ENCODE measurements around the gene CKS1B.
A peak's percentile ranks its signal among the peaks of the same experiment; 100 is the strongest.

Gene CKS1B

DNA sequence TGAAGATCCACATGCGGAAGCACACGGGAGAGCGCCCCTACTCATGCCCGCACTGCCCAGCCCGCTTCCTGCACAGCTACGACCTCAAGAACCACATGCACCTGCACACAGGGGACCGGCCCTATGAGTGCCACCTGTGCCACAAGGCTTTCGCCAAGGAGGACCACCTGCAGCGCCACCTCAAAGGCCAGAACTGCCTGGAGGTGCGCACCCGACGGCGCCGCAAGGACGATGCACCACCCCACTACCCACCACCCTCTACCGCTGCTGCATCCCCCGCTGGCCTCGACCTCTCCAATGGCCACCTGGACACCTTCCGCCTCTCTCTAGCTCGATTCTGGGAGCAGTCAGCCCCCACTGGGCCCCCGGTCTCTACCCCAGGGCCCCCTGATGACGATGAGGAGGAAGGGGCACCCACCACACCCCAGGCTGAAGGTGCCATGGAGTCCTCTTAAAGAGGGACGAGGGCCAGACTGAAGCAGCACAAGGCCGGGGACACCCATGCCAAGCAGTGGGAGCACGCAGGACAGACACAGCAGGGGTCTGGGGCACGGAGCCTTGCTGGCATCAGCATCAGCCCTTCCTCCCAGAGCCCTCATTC is 41.9 kb downstream of the CKS1B start:
- no peak for DNase-seq

DNA sequence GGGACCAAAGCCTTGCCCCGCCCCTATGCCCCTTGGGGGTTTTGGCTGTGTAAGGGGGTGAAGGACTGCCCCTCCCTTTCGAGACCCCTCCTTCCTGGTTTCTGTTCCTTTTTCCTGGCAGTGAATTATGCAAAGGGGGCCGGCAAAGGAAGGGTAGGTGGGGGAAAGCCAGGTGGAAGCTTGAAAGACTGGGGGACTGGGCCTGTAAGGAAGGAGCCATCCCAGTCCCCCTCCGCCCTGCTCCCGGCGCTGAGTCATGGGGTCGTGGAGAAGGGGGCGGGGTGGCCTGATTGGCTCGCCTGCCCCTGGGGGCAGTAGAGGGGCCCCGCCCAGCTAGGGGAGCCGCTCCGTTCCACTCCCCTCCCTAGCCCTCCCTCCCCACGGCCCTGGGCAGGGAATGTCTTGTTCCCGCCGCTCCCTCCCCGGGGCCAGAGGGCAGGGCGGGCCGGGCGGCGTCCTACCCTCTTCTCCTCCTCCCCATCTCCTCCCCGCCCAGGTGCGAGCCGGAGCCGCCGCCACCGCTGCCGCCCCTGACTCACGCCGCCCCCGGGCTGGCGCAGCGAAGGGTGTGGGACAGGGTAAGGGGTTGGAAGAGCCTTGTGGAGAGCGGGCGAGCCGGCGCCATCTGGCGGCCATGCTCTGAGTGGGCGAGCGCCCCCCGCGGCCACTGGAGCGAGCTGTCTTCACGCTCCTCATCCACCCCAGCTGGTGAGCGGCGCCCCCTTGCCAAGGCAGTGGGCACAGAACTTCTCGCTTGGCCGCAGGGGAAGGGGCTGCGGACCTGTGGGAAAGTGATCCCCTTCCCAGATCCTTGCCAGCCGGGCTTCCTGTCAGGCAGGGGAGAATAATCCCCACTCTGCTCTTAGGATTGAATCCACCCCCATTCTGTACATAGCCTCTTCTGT is 42.8 kb downstream of the CKS1B start:
- DNase-seq, result peak; percentile 59 to 73

DNA sequence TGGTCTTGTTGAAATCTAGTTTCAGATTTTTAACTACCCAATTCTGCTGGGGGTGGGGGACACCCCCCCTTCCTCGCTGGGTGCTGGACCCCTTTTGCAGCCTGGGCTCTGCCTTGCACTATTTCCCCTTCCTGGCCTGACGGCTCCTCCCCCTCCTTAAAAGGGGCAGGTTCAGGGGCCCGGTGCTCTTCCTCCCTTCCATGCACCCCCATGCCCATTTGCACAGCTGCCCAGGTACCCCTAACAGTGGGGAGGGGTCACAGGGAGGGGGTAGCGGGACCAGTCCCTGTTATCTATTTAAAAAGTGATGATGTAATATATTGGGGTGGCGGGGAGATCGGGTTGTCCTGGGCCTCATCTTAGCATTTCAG is 43.5 kb downstream of the CKS1B start:
- DNase-seq, result no peak

DNA sequence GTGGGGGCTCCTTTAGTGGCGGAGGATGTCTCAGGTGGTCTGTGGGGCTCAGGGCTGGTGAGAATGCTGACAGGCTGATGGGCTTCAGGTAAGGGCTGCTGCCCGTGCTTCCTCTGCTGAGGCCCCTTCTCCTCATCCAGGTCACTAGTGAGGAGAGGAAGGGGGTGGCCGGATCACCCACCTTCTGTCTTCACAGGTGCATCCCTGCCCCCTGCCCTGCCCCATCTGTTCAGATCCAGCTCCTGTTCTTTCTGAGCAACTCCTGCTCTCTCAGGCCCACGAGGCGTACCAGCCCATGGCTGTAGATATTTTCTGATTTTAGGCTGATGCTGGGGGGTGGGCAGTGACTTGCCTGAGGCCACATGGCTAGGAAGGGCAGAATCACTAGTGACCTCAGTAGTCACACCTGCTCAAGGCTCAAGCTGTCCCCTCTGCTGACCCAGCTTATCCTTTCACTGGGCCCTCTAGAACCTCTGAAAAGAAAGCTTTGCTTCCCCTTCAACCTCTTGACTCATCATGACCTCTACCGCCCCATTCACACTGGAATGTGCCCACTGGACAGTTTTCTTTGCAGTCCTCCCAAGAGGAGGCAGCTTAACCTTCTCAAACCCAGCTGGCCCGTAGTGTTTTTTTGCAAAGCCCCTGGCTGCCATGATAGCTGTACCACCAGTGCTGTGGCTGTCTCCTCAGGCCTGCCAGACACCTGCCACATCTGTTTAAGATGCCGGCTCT is 44.3 kb downstream of the CKS1B start:
- DNase-seq, result no peak

GRCh38 chr1:155019377-155020245 is 45.1 kb downstream of the CKS1B start:
- DNase-seq, result no peak

- no peak for DNase-seq
These were observed 47.9 kb downstream of the CKS1B start for GRCh38 chr1:155022136-155022926.

GRCh38 chr1:155022927-155023236 is 48.4 kb downstream of the CKS1B start:
- no peak for DNase-seq

DNA sequence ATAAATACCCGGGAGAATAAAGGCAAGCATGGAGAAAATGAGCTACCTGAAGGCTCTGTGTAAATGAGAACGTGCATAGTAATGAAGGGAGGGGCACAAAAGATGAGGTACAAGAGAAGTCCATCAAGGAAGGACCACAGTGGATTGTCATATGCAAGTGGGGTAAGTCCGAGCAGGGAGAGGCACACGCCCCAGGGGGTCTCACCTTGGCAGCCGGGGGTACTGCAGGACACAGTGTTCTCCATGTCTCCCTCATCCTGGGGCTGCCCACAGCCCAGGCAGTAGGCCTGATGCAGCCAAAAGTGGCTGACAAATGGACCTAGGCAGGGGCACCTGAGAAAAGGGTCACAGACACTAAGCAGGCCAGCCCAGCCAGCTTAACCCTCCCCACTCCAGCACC is 49.1 kb downstream of the CKS1B start:
- no peak for DNase-seq

DNA sequence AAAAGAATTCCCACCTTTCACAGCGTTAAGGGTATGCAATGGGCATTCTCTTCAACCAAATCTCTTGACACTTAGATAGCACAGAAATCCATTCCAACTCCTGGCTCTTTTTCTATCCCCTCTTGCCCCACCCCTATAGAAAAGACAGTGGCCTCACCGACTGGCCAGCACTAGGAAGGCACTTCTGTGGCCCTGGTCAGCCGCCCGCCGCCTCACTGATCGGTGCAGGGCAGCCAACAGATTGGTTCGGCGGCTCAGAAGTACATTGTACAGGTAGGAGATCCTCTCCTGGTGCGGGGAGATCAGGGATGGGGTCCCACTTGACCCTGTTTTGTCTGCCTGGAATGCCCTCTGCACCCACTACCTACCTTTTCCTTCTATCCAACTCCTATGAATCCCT is 49.8 kb downstream of the CKS1B start:
- DNase-seq, result no peak

- DNase-seq, result no peak
These were observed 51.7 kb downstream of the CKS1B start for GRCh38 chr1:155026154-155026553.

DNA sequence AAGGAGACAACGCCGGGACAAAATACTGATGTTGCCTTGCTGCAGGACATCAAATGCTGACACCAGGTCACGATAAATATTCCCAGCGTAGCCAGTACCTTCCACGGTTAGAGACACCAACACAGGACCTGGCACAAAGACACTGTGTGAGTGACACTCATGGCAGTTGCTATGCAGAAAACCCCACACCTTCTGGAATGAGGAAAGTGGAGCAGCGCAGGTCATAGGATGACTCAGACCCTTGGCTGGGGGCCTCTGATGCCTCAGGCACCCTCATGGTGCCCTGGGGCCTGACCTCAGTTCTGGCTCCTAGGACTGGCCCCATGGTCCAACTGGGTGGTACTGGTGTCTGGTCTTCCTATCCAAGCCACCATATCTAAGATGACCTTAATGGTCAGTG is 52.1 kb downstream of the CKS1B start:
- DNase-seq, result no peak

All from bone marrow (tissue), 2 donors.